ENCODE data around the gene TRPC4AP. TPM values are rescaled to one million over a fixed set of nuclear protein-coding genes. Genes with fewer than 3 reads are reported as not detected.

TRPC4AP gene
- polyA plus RNA-seq, 2 of the 4 experiments (the other 2 are of a cell fraction), result 51.4 to 55.3 TPM

DNA sequence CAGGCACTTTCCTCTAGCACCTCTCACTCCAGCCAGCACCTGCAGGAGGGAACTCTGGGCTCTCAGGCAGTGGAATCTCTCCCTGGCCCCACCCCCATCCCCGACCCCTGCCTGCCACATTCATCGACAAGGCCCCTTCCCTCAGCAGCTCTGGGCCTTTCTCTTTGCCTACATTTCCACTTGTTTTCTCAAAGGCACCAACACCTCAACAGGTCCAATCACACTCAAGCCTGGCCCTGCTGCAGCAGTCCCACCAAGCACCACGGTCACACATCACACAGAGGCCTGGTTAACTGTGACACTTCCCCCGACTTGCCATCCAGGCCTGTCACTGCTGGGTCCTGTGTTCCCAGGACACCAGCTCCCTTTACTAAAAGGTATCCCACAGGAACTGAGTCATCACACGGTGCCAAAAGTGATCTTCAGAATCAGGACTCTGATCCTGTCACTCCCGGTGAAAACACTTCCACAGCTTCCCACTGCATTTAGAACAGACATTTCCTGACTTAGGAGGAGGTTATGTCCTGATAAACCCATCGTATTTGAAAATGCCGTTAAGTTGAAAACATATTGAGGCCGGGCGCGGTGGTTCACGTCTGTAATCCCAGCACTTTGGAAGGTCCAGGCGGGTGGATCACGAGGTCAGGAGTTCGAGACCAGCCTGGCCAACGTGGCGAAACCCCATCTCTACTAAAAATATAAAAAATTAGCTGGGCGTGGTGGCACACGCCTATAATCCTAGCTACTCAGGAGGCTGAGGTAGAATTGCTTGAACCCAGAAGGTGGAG, 82.0 kb downstream of the TRPC4AP start:
- no peak for DNase-seq (ENCODE audit: low read depth in 1 of 2, low spot score in 1 of 2)
- H3K9me3 ChIP-seq, result no peaks in the 10 kb centered on the region
- POLR2A ChIA-PET, result no interaction called here
- FAIRE-seq, result no peak
- CTCF ChIA-PET, result interaction anchor here (1.4 to 2.4 kb wide), 3 partner anchors 8 to 137 kb away, joined by 3 to 7 read pairs (median 4); no protein-coding TSS in a partner anchor
- H3K4me3 ChIP-seq, result no peak overlapping the region
- TF ChIP-seq TFCP2L1 (CRISPR knock-in tag; IDR thresholded peaks at IDR 0.05) (no peak), NPAS2 (CRISPR knock-in tag; IDR thresholded peaks at IDR 0.05; ENCODE audit: borderline replicate concordance) (no peak), ATOH8 (CRISPR knock-in tag; IDR thresholded peaks at IDR 0.05; ENCODE audit: low read depth) (no peak), FOSL2 (IDR thresholded peaks at IDR 0.05) (no peak), FOSL2 (CRISPR knock-in tag; IDR thresholded peaks at IDR 0.05) (no peak), BHLHE40 (IDR thresholded peaks at IDR 0.05; ENCODE audit: low read depth, low read length) (no peak), KDM1A (IDR thresholded peaks at IDR 0.05; ENCODE audit: low read depth) (no peak), HES2 (IDR thresholded peaks at IDR 0.05) (no peak), FOSB (CRISPR knock-in tag; IDR thresholded peaks at IDR 0.05) (no peak), RARB (CRISPR knock-in tag; IDR thresholded peaks at IDR 0.05) (no peak), TP53 (CRISPR knock-in tag; IDR thresholded peaks at IDR 0.05) (no peak), JUN (IDR thresholded peaks at IDR 0.05) (no peak)
- TF ChIP-seq, protein P1, sequence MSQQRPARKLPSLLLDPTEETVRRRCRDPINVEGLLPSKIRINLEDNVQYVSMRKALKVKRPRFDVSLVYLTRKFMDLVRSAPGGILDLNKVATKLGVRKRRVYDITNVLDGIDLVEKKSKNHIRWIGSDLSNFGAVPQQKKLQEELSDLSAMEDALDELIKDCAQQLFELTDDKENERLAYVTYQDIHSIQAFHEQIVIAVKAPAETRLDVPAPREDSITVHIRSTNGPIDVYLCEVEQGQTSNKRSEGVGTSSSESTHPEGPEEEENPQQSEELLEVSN (IDR thresholded peaks at IDR 0.05; ENCODE audit: borderline replicate concordance, low read depth), result no peak
- TF ChIP-seq, protein P2, sequence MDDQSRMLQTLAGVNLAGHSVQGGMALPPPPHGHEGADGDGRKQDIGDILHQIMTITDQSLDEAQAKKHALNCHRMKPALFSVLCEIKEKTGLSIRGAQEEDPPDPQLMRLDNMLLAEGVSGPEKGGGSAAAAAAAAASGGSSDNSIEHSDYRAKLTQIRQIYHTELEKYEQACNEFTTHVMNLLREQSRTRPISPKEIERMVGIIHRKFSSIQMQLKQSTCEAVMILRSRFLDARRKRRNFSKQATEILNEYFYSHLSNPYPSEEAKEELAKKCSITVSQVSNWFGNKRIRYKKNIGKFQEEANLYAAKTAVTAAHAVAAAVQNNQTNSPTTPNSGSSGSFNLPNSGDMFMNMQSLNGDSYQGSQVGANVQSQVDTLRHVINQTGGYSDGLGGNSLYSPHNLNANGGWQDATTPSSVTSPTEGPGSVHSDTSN (IDR thresholded peaks at IDR 0.05), result no peak
- ATAC-seq, result no peak
- no peaks in the 10 kb centered on the region for H3K4me1 ChIP-seq
- H3K4me2 ChIP-seq, result no peak overlapping the region
- H3K27ac ChIP-seq, result no peak overlapping the region
- 82% methylated on average over 18 of the region's 19 CpGs for WGBS (ENCODE audit: missing lambda C conversion rate)

GRCh38 chr20:35009665-35010328, 82.8 kb downstream of the TRPC4AP start:
- Histone ChIP-seq H3K4me3 (no peak overlapping the region), H3K4me2 (no peak overlapping the region), H3K27ac (no peak overlapping the region), H3K9me3 (no peaks in the 10 kb centered on the region), H3K4me1 (no peaks in the 10 kb centered on the region)
- WGBS (ENCODE audit: missing lambda C conversion rate), result 93% methylated on average over 11 of the region's 11 CpGs
- DNase-seq (ENCODE audit: low read depth in 1 of 2, low spot score in 1 of 2) (no peak), FAIRE-seq (no peak), ATAC-seq (no peak)
- TF ChIP-seq RARB (CRISPR knock-in tag; IDR thresholded peaks at IDR 0.05) (no peak), USF2 (IDR thresholded peaks at IDR 0.05) (no peak), MAX (IDR thresholded peaks at IDR 0.05) (no peak), BCL3 (IDR thresholded peaks at IDR 0.05) (no peak)
- ChIA-PET POLR2A (no interaction called here), CTCF (interaction anchor here (2.4 kb wide), 1 partner anchor 136 kb away, joined by 7 read pairs; no protein-coding TSS in a partner anchor)
